DOHH2 (cell line): ENCODE data around the gene RILPL2.

Source experiments
- EZH2phosphoT487 ChIP-seq: fragments of 200-600 bp; sonication (generic); IDR thresholded peaks from 2 replicates; pipeline ENCODE4 v1.6.1; 2017; ENCODE audit warnings: borderline replicate concordance, mild to moderate bottlenecking, antibody characterized with exemption, low read length, moderate library complexity, mixed read lengths
- TF ChIP-seq, protein P1 (sequence below): fragments of 200-600 bp; sonication (generic); IDR thresholded peaks from one replicate; pipeline ENCODE4 v1.5.1; 2014; ENCODE audit warnings: antibody characterized with exemption, mild to moderate bottlenecking, low read depth, low read length; ENCODE audit not compliant: poor library complexity, severe bottlenecking

DNA sequence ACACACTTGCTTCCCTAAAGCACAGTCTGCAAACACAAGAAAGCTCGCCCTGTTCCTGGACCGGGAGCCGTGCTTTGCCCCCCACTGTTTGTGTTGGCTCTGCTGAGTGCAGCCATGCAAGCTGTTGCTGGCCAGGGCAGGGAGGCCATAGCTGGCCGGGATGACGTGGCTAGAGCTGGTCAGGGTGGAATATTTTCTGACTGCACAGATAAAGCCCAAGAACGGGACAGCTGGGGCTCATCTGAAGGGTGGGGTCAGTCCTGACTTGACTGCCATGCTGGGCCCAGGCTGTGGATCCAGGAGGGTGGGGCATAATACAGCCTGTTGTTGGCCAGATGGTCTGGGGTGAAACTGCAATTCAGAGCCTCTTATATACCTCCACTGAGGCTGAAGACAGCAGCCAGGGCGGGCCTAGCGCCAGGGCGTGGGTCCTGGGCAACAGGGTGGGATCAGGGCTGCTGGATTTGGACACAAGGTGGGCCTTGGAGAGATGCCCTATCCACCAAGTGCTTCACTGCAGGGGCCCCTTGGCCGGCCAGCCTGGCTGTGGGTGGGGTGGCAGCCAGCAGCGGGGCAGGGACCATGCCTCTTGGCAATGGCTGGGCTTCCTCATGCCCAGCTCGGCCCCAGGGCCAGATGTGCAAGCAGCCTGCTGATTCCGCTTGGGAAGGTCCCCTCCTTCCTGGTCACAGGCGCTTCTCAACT, 37.8 kb downstream of the RILPL2 start:
- TF ChIP-seq, protein P1, sequence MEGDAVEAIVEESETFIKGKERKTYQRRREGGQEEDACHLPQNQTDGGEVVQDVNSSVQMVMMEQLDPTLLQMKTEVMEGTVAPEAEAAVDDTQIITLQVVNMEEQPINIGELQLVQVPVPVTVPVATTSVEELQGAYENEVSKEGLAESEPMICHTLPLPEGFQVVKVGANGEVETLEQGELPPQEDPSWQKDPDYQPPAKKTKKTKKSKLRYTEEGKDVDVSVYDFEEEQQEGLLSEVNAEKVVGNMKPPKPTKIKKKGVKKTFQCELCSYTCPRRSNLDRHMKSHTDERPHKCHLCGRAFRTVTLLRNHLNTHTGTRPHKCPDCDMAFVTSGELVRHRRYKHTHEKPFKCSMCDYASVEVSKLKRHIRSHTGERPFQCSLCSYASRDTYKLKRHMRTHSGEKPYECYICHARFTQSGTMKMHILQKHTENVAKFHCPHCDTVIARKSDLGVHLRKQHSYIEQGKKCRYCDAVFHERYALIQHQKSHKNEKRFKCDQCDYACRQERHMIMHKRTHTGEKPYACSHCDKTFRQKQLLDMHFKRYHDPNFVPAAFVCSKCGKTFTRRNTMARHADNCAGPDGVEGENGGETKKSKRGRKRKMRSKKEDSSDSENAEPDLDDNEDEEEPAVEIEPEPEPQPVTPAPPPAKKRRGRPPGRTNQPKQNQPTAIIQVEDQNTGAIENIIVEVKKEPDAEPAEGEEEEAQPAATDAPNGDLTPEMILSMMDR: no peak
- TF ChIP-seq EZH2phosphoT487: no peak
